HT-29 (cell line): ENCODE measurements around the gene DYNC1H1. TPM values are rescaled to one million over a fixed set of nuclear protein-coding genes. Genes with fewer than 3 reads are reported as not detected.

ENCODE experiments used
- DNase-seq: peaks from one replicate; pipeline ENCODE4 v3.0.0-alpha.2; 2015; ENCODE audit warnings: low spot score
- small RNA-seq: library from RNA; depleted of rRNA; stranded (forward); fragments of <200 nt; gene quantifications from one replicate; pipeline ENCODE3, GENCODE V24; 2014
- total RNA-seq: library from RNA; depleted of rRNA; stranded (reverse); fragments of >200 nt; shearing (Covaris generic); gene quantifications from 2 replicates; pipeline ENCODE4 v1.2.3, GENCODE V29; 2014; rRNA removed

Gene DYNC1H1
- total RNA-seq, 1 experiment from 2014 or later, result 181 TPM

GRCh38 chr14:102087762-102088011 is 123.3 kb downstream of the DYNC1H1 start:
- no peak for DNase-seq

DNA sequence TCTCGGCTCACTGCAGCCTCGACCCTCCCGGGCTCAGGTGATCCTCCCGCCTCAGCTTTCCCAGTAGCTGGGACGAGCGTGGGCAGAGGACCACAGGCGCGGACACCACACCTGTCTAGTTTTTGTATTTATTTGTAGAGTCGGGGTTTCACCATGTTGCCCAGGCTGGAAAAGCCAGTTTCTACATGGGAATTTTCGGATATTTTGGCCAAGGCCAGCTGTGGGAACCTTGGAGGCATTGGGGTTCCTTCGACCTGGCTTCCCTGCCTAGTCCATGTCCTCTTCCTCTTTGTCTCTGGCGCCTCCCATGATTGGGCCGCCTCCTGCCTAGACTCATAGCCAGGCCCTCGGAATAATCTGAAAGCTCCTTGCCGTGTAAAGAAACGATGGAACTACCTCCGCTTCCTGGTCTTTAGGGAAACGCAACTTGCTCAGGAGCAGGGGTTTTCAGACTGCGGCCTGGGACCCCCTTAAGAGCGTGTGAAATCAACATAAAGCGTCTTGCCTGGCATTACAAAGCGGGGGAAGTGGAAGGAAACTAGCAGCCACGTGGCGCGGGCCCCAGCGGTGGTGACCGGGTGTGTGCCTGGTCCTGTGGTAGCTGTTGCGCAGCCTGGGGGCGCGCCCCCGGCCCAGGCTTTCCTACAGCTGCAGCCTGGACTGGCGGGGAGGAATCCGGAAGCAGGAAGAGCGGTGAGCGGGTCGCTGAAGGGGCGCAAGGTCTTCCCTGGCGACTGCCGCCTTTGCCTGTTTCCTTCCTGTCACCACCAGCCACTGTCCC is 123.8 kb downstream of the DYNC1H1 start:
- DNase-seq, result peak; percentile 45

DNA sequence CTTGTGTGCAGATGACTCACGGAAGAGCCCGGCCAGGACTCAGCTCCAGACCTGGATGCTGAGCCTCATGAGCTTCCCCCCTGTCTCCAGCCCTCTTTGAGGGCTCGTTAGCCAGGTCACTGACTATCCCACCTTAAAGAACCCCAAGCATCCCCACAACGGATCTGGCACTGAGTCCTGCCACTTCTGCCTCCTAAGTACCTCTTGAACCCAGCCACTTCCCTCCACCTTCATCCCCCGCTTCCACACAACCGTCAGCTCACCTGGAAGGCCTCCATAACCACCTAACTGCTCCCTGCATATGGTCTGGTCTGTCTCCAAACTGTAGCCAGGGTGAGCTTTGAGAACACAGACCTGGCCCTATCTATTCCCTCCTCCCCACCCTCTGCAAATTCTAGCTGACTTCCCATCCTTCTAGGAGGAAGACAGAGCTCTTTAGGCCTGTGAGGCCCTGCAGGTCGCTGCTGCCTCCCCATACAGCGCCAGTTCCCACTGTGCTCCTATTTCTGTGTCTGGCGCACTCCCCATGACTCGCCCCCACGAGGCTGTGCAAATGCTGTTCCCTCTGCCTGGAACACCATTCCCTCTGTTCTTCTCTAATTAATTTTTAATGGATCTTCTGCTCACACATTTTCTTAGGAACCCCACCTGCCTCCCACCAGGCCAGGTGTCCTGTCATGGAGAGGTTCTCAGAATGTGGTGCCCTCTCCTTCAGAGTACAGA is 125.4 kb downstream of the DYNC1H1 start:
- DNase-seq, result no peak

DNA sequence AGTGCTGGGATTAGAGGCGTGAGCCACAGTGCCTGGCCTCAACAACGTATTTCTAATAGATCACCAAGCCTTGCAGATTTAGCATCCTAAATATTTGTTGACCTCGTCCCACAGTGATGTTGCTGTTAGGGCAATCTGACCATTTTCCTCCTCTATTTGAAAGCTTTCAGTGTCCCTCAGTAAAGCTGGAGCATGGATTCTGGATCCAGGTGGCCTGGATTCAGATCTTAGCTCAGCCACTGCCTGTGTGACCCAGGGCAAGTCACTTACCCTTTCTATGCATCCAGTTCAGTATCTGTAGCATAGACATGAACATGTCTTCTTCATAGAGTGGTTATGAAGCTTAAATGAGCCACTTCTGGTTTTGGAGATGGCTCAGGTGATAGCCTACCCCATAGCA is 126.3 kb downstream of the DYNC1H1 start:
- DNase-seq, result no peak

DNA sequence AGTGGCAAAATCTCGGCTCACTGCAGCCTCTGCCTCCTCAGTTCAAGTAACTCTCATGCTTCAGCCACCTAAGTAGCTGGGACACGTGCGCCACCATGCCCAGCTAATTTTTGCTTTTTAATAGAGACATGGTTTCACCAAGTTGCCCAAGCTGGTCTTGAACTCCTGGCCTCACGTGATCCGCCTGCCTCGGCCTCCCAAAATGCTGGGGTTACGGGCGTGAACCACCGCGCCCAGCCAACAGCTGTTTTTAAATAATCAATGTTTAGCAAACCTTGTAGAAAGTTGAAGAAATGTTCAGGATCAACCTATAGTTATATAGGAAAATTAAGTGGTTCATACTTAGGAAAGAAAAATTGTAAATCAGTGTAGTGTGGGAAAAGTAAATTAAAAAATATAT is 128.4 kb downstream of the DYNC1H1 start:
- DNase-seq, result no peak

DNA sequence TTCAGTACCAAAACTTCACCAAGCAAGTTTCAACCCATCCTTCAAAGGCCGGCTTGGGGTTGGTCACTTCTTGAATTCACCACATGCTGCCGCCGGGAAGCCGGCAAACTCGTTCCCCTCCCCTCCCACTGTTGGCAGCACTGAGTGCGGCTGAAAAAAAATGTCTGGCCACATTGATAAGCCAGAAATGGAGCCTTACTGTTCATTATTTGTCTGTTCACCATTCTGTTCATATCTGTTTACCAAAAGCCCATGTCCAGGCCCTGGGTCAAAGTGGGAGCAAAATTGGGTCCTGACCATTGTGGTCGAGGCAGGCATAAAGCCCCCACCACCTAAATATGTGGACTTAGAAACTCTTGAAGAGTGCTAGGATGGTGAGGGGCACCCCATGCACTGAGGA is 129.7 kb downstream of the DYNC1H1 start:
- no peak for DNase-seq

DNA sequence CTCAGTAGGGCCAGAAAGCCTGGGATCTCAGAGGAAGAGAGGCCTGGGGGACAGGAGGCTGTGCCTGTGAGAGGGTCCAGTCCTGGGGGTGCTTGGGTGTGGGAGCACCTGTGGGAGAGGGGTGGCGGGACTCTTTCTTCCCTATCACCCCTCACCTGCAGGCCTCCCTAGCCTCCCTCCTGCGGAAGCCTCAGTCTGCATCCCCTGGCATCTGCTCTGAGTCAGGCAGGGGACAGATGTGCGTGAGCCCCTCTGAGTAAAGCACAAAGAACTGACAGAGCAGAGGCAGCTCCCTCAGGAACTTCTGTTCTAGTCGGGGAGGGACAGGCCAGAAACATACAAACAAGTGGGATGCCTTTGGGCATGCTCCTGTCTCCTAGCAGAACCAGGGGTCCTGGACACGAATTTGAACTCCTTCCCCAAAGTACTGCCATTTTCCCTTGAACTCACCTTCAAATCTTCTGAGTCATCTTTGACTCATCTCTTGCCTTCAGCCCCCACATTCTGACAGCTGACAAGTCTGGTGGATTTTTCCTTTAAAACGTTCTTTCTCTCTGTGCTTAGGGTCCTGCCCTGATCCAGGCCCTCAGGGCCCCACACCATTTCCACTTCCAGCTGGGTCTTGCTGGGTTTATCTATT is 131.0 kb downstream of the DYNC1H1 start:
- no peak for DNase-seq

DNA sequence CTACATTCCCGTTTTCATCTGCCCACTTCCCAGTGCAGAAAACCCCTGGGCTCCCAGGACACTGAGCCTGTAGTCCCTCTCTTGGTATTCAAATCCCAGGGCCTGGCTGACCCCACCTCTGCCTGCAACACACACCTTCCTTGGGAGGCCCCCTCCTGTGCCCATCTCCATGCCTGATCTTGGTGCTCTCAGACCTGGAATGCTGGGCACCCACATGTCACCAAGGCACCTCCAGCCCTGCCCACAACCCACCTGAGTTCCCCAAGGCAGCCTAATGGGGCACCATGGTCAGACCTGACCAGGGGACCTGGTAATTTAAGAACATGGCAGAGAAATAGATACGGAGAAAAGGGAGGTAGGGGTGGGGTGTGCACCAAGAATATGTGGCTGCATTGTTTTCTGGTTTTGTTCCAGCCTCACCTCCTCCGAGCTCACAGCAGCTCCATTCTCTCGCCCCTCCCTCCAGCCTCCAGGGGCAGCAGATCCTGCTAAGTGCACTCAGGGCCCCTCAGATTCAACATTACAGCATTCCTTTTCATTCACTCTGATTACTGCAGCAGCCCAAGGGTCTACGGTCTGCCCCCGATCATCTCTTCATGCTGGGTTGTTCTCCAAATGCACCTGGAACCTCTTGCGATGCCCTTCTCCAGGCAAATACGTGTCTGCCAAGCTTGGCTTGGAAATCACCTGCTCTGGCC is 131.6 kb downstream of the DYNC1H1 start:
- no peak for DNase-seq

GRCh38 chr14:102096569-102097188 is 132.3 kb downstream of the DYNC1H1 start:
- DNase-seq, result peak; percentile 87

GRCh38 chr14:102097441-102098135 is 133.2 kb downstream of the DYNC1H1 start:
- peak; percentile 41 for DNase-seq

DNA sequence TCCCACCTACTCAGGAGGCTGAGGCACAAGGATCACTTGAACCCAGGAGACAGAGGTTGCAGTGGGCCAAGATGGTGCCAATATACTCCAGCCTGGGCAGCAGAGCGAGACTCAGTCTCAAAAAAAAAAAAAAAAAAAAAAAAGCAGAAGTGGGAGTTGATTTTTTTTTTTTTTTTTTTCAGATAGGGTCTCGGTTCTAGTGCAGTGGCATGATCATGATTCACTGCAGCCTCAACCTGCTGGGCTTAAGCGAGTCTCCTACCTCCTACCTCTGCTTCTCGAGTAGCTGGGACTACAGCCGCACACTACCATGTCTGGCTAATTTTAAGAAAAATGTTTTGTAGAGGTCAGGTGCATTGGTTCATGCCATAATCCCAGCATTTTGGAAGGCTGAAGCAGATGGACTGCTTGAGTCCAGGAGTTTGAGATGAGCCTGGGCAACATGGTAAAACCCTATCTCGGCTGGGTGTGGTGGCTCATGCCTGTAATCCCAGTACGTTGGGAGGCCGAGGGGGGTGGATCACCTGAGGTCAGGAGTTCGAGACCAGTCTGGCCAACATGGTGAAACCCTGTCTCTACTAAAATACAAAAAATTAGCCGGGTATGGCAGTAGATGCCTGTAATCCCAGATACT is 138.8 kb downstream of the DYNC1H1 start:
- DNase-seq, result no peak

- DNase-seq, result no peak
These were observed 141.0 kb downstream of the DYNC1H1 start for GRCh38 chr14:102105369-102105768.

Small RNA genes lying within 50 kb of the gene (small RNA-seq; reads per million reads assigned to genes)
- gene AL118558.2 (not detected), gene RN7SL472P (not detected)

Other genes with a start within 250 kb of the DYNC1H1 start
- 41.4 and 47.9 TPM in 2 replicates for gene PPP2R5C, start 202.9 kb upstream of the DYNC1H1 start, total RNA-seq
- 90.5 and 100 TPM in 2 replicates for gene HSP90AA1, start 122.5 kb downstream of the DYNC1H1 start, total RNA-seq
- gene WDR20, start 175.3 kb downstream of the DYNC1H1 start, total RNA-seq, result 7.3 and 9.8 TPM in 2 replicates